ENCODE measurements around the gene PROC.

The PROC gene

DNA sequence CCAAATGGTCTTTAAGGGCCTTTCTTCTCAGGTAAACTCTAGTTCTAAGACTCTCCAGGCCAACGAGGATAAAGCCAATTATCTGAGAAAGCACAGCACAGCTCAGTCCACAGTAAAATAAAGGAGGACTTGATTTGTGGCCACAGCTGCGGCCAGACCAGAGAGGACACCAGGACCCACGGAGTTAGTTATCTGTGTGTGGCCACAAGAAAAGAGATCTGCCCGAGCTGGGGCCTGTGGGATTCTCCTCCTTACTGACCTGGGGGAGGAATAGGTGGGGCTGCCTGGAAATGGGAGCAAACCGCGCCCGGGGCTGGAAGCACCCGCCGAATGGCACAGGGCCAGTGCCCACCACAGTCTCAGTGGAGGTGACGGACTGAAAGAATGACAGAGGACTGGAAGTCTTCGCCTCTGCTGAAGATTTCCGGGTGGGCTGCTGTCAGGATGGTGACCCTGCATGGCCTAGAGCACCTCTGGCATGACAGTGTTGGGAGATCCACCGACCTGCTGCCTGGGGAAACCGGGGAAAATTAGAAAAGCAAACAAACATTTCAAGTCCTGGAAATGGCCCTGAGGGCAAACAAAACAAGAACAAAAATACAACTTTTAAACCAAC, 13.3 kb downstream of the PROC start:
- no peak overlapping the region for H3K9ac ChIP-seq (ENCODE audit: low read length)
- H3K4me3 ChIP-seq (ENCODE audit: low read length) = no peak overlapping the region
- TF ChIP-seq, protein P1, sequence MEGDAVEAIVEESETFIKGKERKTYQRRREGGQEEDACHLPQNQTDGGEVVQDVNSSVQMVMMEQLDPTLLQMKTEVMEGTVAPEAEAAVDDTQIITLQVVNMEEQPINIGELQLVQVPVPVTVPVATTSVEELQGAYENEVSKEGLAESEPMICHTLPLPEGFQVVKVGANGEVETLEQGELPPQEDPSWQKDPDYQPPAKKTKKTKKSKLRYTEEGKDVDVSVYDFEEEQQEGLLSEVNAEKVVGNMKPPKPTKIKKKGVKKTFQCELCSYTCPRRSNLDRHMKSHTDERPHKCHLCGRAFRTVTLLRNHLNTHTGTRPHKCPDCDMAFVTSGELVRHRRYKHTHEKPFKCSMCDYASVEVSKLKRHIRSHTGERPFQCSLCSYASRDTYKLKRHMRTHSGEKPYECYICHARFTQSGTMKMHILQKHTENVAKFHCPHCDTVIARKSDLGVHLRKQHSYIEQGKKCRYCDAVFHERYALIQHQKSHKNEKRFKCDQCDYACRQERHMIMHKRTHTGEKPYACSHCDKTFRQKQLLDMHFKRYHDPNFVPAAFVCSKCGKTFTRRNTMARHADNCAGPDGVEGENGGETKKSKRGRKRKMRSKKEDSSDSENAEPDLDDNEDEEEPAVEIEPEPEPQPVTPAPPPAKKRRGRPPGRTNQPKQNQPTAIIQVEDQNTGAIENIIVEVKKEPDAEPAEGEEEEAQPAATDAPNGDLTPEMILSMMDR (IDR thresholded peaks at IDR 0.05; ENCODE audit: low read depth, low read length) = no peak
- H4K20me1 ChIP-seq (ENCODE audit: insufficient read depth, low read length) = no peaks in the 10 kb centered on the region
- H3K4me2 ChIP-seq (ENCODE audit: low read length) = no peak overlapping the region
- H3K36me3 ChIP-seq (replicated peaks; ENCODE audit: low read depth, low read length) = no peaks in the 10 kb centered on the region
- no peak overlapping the region for H3K27ac ChIP-seq (ENCODE audit: low read length)
- H2AFZ ChIP-seq (ENCODE audit: low read depth, low read length) = no peak overlapping the region
- H3K4me1 ChIP-seq (ENCODE audit: low read length) = no peaks in the 10 kb centered on the region
- H3K9me3 ChIP-seq (ENCODE audit: insufficient read depth, low read length) = no peaks in the 10 kb centered on the region
- H3K27me3 ChIP-seq (ENCODE audit: low read depth, low read length) = no peaks in the 10 kb centered on the region
- H3K79me2 ChIP-seq (ENCODE audit: low read length) = no peaks in the 10 kb centered on the region

DNA sequence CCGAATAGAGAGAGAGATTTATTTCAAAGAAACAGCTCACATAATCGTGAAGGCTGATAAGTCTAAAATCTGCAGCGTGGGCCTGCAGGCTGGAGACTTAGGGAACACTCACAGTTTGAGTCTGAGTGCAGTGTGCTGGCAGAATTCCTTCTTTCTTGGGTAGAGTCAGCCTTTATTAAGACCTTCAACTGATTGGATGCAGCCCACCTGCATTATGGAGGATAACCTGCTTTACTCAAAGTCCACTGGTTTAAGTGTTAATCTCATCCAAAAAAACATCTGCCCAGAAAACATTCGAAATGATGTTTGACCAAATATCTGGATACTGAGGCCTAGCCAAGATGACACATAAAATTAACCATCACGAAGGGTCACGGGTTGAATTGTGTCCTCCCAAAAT, 16.3 kb downstream of the PROC start:
- Histone ChIP-seq H3K9ac (ENCODE audit: low read length) (no peak overlapping the region), H3K27me3 (ENCODE audit: low read depth, low read length) (no peaks in the 10 kb centered on the region)
- no peak for TF ChIP-seq EZH2phosphoT487 (IDR thresholded peaks at IDR 0.05; ENCODE audit: low read depth)
- TF ChIP-seq, protein P1 (IDR thresholded peaks at IDR 0.05; ENCODE audit: low read depth, low read length) = no peak

DNA sequence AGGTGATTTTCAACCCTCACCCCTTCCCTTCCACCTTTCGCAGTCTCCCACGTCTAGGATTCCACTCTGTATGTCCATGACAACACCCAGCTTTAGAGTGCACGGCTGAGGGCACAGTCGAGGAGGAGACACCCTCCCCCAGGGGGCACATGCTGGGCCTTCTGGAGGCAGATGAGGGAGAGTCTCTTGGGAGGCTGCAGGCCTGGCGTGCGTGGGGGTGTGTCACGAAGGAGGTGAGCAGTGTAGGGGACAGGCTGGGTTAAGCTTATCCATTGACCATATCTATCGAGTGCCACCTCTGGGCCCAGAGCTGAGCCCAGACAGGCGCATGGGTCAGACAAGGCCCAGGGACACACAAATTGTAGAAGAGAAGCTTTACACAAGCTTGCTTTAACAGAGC, 18.8 kb downstream of the PROC start:
- no peak for TF ChIP-seq EZH2phosphoT487 (IDR thresholded peaks at IDR 0.05; ENCODE audit: low read depth)
- TF ChIP-seq, protein P1 (IDR thresholded peaks at IDR 0.05; ENCODE audit: low read depth, low read length) = no peak
- Histone ChIP-seq H3K27me3 (ENCODE audit: low read depth, low read length) (no peaks in the 10 kb centered on the region), H3K9me3 (ENCODE audit: insufficient read depth, low read length) (no peaks in the 10 kb centered on the region), H3K4me2 (ENCODE audit: low read length) (no peak overlapping the region), H3K9ac (ENCODE audit: low read length) (no peak overlapping the region), H4K20me1 (ENCODE audit: insufficient read depth, low read length) (no peaks in the 10 kb centered on the region), H3K27ac (ENCODE audit: low read length) (no peak overlapping the region), H3K36me3 (replicated peaks; ENCODE audit: low read depth, low read length) (peaks cover 4% of the 10 kb centered on the region), H3K79me2 (ENCODE audit: low read length) (no peaks in the 10 kb centered on the region), H3K4me1 (ENCODE audit: low read length) (no peaks in the 10 kb centered on the region), H3K4me3 (ENCODE audit: low read length) (no peak overlapping the region), H2AFZ (ENCODE audit: low read depth, low read length) (no peak overlapping the region)

More for the DNA sequence above, 16.3 kb downstream of the PROC start:
- Histone ChIP-seq H3K4me2 (ENCODE audit: low read length) (no peak overlapping the region), H3K4me3 (ENCODE audit: low read length) (no peak overlapping the region), H4K20me1 (ENCODE audit: insufficient read depth, low read length) (no peaks in the 10 kb centered on the region), H2AFZ (ENCODE audit: low read depth, low read length) (no peak overlapping the region), H3K27ac (ENCODE audit: low read length) (no peak overlapping the region), H3K9me3 (ENCODE audit: insufficient read depth, low read length) (no peaks in the 10 kb centered on the region), H3K36me3 (replicated peaks; ENCODE audit: low read depth, low read length) (no peaks in the 10 kb centered on the region), H3K79me2 (ENCODE audit: low read length) (no peaks in the 10 kb centered on the region), H3K4me1 (ENCODE audit: low read length) (no peaks in the 10 kb centered on the region)

DNA sequence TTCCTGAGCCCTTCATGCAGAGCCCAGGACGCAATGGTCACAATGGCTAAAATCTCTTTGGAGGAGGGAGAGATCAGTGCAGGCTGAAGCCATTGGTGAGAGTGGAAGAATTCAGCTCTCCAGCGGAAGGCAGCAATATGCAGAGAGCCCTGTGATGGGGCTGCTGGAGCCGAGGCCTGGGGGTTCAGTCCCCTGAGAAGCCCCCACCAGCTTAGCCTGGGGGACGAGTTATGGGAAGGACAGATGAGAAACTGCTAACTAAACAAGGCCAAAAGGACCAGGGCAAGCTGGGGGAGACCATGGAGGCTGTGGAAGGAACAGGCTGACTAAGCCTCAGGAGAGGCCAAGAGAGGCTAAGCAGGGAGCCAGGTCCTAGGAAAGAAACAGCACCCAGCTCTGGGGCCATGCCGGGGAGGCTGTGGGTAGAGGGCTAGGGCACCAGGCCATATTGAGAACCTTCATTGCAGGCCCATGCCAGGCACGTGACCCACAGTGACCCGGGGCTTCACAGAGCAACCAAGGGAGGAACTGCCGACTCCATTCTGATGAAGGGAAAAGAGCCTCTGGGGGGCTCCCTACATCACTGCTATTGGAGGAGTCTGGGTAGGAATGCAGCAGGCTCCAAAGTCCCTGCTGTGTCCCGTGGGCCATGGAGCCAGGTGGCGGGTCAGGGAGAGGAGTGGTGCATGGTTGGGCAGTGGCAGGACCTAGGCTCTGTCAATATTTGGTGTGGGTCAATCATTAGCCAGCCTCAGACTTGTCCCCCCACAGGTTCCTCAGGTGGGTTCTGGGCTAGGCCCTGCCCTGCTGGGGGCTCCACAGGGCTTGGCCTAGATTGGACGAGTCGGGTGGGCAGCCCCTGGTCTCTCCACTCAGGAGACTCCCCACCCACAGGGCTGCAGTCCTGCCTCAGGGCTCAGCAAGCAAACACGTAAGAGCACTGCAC, 19.8 kb downstream of the PROC start:
- Histone ChIP-seq H3K9ac (ENCODE audit: low read length) (no peak overlapping the region), H3K4me3 (ENCODE audit: low read length) (no peak overlapping the region), H3K9me3 (ENCODE audit: insufficient read depth, low read length) (no peaks in the 10 kb centered on the region), H4K20me1 (ENCODE audit: insufficient read depth, low read length) (no peaks in the 10 kb centered on the region), H3K79me2 (ENCODE audit: low read length) (no peaks in the 10 kb centered on the region), H3K4me2 (ENCODE audit: low read length) (no peak overlapping the region), H3K27me3 (ENCODE audit: low read depth, low read length) (no peaks in the 10 kb centered on the region), H3K36me3 (replicated peaks; ENCODE audit: low read depth, low read length) (peaks cover 4% of the 10 kb centered on the region), H2AFZ (ENCODE audit: low read depth, low read length) (no peak overlapping the region), H3K27ac (ENCODE audit: low read length) (no peak overlapping the region), H3K4me1 (ENCODE audit: low read length) (no peaks in the 10 kb centered on the region)
- TF ChIP-seq, protein P1 (IDR thresholded peaks at IDR 0.05; ENCODE audit: low read depth, low read length) = no peak
- TF ChIP-seq EZH2phosphoT487 (IDR thresholded peaks at IDR 0.05; ENCODE audit: low read depth) = no peak
